GM18526 (cell line): ENCODE data around the gene SH3GLB1.

ENCODE experiments used
- POLR2A ChIP-seq: IDR thresholded peaks from 3 replicates; pipeline ENCODE4 v1.6.1; 2011; ENCODE audit not compliant: insufficient read length; ENCODE audit errors: extremely low read depth

The SH3GLB1 gene

GRCh38 chr1:86758570-86758969 is 54.2 kb downstream of the SH3GLB1 start:
- TF ChIP-seq POLR2A: no peak

DNA sequence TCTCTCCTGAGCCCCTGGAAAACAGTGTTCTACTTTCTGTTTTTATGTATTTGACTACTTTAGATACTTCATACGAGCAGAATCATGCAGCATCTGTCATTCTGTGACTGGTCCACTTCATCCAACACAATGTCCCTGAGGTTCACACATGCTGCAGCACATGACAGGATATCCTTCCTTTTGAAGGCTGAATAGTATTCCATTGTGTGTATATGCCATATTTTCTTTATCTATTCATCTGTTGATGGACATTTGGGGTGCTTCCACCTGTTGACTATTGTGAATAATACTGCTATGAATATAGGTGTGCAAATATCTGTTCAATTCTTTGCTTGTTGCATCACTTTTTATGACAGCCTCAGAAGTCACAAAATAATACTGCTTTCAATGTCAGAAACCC is 55.8 kb downstream of the SH3GLB1 start:
- TF ChIP-seq POLR2A: no peak

GRCh38 chr1:86762336-86762735 is 58.0 kb downstream of the SH3GLB1 start:
- no peak for TF ChIP-seq POLR2A

GRCh38 chr1:86764523-86764922 is 60.1 kb downstream of the SH3GLB1 start:
- TF ChIP-seq POLR2A: no peak

DNA sequence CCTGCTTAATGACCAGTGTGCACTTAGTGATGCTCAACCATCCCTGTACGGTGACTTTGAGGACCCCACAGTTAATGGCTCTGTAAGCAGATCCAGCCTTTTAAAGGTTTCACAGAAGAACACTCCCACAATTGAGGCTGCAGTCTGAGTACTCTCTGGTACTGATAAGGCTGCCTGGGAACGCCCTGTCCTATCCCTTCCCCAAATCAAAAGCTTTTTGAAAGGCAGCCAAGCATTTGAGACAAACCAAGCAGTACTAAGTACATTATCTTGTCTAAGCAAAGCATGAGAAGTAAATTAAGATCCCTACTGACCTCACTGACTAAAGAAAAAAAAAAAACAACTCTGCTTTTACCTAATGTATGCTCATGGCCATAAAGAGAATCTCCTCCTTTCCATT is 60.7 kb downstream of the SH3GLB1 start:
- TF ChIP-seq POLR2A: no peak

- no peak for TF ChIP-seq POLR2A
These were observed 61.3 kb downstream of the SH3GLB1 start for GRCh38 chr1:86765674-86766073.

DNA sequence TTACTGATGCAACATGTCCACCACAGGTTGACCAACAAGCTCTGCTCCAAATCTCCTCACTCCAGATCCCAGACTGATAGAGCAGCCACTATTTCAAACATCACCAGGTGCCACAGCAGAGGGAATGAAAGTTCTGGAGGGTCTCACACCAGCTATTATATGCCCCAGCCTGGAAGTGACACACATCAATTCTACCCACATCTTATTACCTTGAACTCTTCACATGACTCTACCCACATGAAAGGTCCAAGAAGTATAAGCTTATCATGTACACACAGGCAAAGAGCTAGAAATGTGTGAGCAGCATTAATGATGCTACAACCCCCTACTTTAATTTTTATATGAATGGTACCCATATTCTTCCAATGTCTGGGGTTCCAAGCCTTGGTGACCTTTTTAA is 64.2 kb downstream of the SH3GLB1 start:
- TF ChIP-seq POLR2A: no peak

GRCh38 chr1:86769065-86769464 is 64.7 kb downstream of the SH3GLB1 start:
- no peak for TF ChIP-seq POLR2A

GRCh38 chr1:86773341-86774288 is 69.2 kb downstream of the SH3GLB1 start:
- TF ChIP-seq POLR2A: no peak

DNA sequence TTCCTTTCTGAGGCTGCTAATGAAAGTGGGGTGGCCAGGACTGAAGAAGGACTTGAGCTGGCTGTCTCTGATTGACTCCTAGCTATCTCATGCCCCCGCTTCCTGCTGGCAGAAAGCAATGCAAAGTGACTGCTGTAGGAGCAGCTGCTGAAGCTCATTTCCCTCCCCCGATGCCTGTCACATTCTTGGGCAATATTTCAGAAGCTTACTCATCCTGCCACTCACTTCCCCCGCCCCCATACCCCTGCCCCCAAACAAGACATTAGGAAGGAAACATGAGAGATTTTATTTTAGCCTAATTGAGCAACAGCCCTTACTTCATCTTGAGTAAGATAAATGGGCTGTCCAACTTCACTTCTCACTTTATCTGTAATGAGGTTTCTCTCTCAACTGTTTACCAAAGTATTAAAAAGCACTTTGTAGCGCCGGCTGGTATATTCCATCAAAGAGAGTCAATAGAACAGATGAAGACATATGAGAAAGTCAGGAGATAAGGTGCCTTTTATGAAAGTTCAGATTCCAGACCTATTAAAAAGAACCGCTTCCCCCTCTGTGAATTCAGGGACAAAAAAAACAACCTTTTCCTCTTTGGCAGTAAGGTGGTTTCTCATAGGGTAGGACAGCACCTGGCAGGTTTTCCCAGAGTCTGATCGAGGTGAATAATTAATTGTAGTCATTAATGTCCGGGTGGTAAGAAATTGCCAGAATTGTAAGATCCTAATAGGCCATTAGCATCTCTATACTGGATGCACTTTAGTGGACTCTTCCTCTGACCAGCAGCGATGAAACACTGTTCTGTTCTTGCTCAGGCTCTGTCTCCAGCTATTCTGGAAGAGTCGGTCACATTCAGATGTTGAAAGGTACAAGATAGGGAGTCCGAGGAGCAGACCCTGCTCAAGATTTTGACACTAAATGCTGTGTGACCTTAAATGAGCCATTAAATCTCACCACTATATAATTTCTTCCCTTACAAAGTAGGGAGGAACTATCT is 70.2 kb downstream of the SH3GLB1 start:
- TF ChIP-seq POLR2A: no peak

DNA sequence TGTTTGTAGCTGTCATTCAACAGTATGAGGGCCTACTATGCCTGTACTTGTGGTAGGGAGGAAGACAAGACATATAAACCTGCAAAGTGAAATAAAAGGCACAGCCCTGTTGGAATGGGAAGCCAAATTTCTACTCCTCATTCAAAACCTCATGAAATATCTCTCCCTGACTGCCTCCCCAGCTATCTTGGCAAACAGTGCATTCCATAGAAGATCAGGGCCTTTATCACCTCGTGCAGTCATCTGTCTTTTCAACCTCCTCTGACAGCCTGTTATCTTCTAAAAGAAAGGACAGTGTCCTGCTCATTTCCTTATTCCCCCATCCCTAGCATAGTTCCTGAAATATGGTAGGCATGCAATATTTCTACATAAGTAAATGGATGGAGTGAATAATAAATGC is 71.0 kb downstream of the SH3GLB1 start:
- TF ChIP-seq POLR2A: no peak

- TF ChIP-seq POLR2A: no peak
These were observed 71.7 kb downstream of the SH3GLB1 start for GRCh38 chr1:86776108-86776507.

- TF ChIP-seq POLR2A: no peak
These were observed 74.3 kb downstream of the SH3GLB1 start for GRCh38 chr1:86778569-86779239.

GRCh38 chr1:86779308-86780191 is 75.2 kb downstream of the SH3GLB1 start:
- TF ChIP-seq POLR2A: no peak
